B cell (primary cell): ENCODE measurements around the gene BNC2.

Experiments
- CTCF ChIP-seq: fragments of 200-600 bp; IDR thresholded peaks from one replicate; pipeline ENCODE4 v1.8.0; 2022; ENCODE audit warnings: antibody characterized with exemption, mild to moderate bottlenecking
- EZH2 ChIP-seq: IDR thresholded peaks from 2 replicates; pipeline ENCODE4 v1.6.1; 2012; ENCODE audit warnings: borderline replicate concordance, low read depth, mild to moderate bottlenecking, moderate library complexity, low read length; ENCODE audit not compliant: insufficient read depth, poor library complexity, severe bottlenecking

- TF ChIP-seq CTCF = no peak
- TF ChIP-seq EZH2 = no peak
Measured at GRCh38 chr9:16830806-16831205, 39.7 kb downstream of the BNC2 start.
